HG03139 (cell line): ENCODE results near the gene CNTD1.

Experiments
- ATAC-seq: cut with Tn5 transposase; IDR thresholded peaks from one replicate; pipeline ENCODE4 v1.9.1; 2021; ENCODE audit not compliant: unreplicated experiment

Gene CNTD1

GRCh38 chr17:42779304-42779935 lies 19.2 kb upstream of the CNTD1 start:
- no peak for ATAC-seq

- ATAC-seq, result no peak
Observed at GRCh38 chr17:42779936-42780850, 18.5 kb upstream of the CNTD1 start, which contains the start of gene WNK4. Gene WNK4 (plus strand): TSS chr17:42780610. CDS start chr17:42780699, 89 bp downstream.

- ATAC-seq, result no peak
Observed at GRCh38 chr17:42780851-42781638, 17.6 kb upstream of the CNTD1 start.

- no peak for ATAC-seq
Observed at GRCh38 chr17:42781639-42782165, 17.0 kb upstream of the CNTD1 start.

GRCh38 chr17:42782166-42783061 lies 16.2 kb upstream of the CNTD1 start:
- no peak for ATAC-seq

- ATAC-seq, result no peak
Observed at GRCh38 chr17:42783062-42783790, 15.4 kb upstream of the CNTD1 start.

- no peak for ATAC-seq
Observed at GRCh38 chr17:42783791-42784138, 14.9 kb upstream of the CNTD1 start.

- ATAC-seq, result no peak
Observed at GRCh38 chr17:42784409-42784808, 14.3 kb upstream of the CNTD1 start.

- ATAC-seq, result no peak
Observed at GRCh38 chr17:42784811-42785592, 13.7 kb upstream of the CNTD1 start.

- ATAC-seq, result no peak
Observed at GRCh38 chr17:42787266-42787665, 11.4 kb upstream of the CNTD1 start.

GRCh38 chr17:42791948-42792347 lies 6.7 kb upstream of the CNTD1 start:
- ATAC-seq, result no peak

GRCh38 chr17:42792545-42792944 lies 6.1 kb upstream of the CNTD1 start:
- ATAC-seq, result no peak

- no peak for ATAC-seq
Observed at GRCh38 chr17:42795061-42795460, 3.6 kb upstream of the CNTD1 start.

GRCh38 chr17:42795465-42795864 lies 3.2 kb upstream of the CNTD1 start:
- no peak for ATAC-seq

- ATAC-seq, result no peak
Observed at GRCh38 chr17:42796066-42796758, 2.4 kb upstream of the CNTD1 start.

- ATAC-seq, result no peak
Observed at GRCh38 chr17:42797067-42798007, 1.3 kb upstream of the CNTD1 start.

GRCh38 chr17:42798011-42798382 lies 664 bp upstream of the CNTD1 start:
- no peak for ATAC-seq
